CD14-positive monocyte (primary cell): Measurements from ENCODE around the gene COG6. TPM values are rescaled to one million over a fixed set of nuclear protein-coding genes. Genes with fewer than 3 reads are reported as not detected.

Experiments used
- DNase-seq, 3 donors: peaks; one replicate each; pipeline ENCODE4 v3.0.0-alpha.2; 2011 to 2022
- H2AFZ ChIP-seq: 2 replicates; pipeline ENCODE4 v1.6.0; 2012; ENCODE audit warnings: mild to moderate bottlenecking, low read depth, low read length, inconsistent platforms; ENCODE audit not compliant: insufficient read depth, poor library complexity, severe bottlenecking
- H3K27ac ChIP-seq, 2 donors: 1 replicate in 1 of 2; 2 replicates in 1 of 2; pipeline ENCODE4 v1.5.1; 2012 to 2013; ENCODE audit warnings: low read length in 2 of 2, control low read depth in 1 of 2, inconsistent platforms in 1 of 2, low read depth in 1 of 2, mild to moderate bottlenecking in 1 of 2
- H3K27me3 ChIP-seq, 2 donors: one replicate each; pipeline versions ENCODE4 v1.6.0 to v1.6.1; 2011 to 2013; ENCODE audit warnings: low read length in 2 of 2; ENCODE audit not compliant: control insufficient read depth in 2 of 2, insufficient read depth in 2 of 2
- H3K36me3 ChIP-seq, 2 donors: replicated peaks in 1 of 2; 1 replicate in 1 of 2; 2 replicates in 1 of 2; pipeline versions ENCODE4 v1.5.1 to v1.6.1; 2012 to 2013; ENCODE audit warnings: low read length in 2 of 2, control low read depth in 1 of 2, inconsistent platforms in 1 of 2, mild to moderate bottlenecking in 1 of 2; ENCODE audit not compliant: insufficient read depth in 2 of 2, control insufficient read depth in 1 of 2
- H3K4me1 ChIP-seq, 2 donors: 1 replicate in 1 of 2; 2 replicates in 1 of 2; pipeline versions ENCODE4 v1.5.1 to v1.6.1; 2012 to 2013; ENCODE audit warnings: low read length in 2 of 2, control low read depth in 1 of 2, inconsistent platforms in 1 of 2, mild to moderate bottlenecking in 1 of 2, moderate library complexity in 1 of 2; ENCODE audit not compliant: insufficient read depth in 2 of 2, control insufficient read depth in 1 of 2
- H3K4me2 ChIP-seq: replicated peaks from 2 replicates; pipeline ENCODE3; 2012; ENCODE audit warnings: low read length, moderate library complexity, mild to moderate bottlenecking; ENCODE audit not compliant: poor library complexity, severe bottlenecking; ENCODE audit errors: extremely low read depth
- H3K4me3 ChIP-seq, 3 experiments: fragments of 200-600 bp in 1 of 3; sonication (generic) in 1 of 3; replicated peaks in 1 of 3; 1 replicate in 2 of 3; 2 replicates in 1 of 3; pipeline ENCODE4 v1.5.1; 2011 to 2013; ENCODE audit warnings: low read length in 3 of 3, mild to moderate bottlenecking in 3 of 3, control low read depth in 2 of 3, low read depth in 2 of 3, inconsistent platforms in 1 of 3, moderate library complexity in 1 of 3
- H3K79me2 ChIP-seq: 2 replicates; pipeline ENCODE4 v1.6.0; 2012; ENCODE audit warnings: mild to moderate bottlenecking, control low read depth, inconsistent platforms, low read length, moderate library complexity; ENCODE audit not compliant: insufficient read depth
- H3K9ac ChIP-seq: 2 replicates; pipeline ENCODE4 v1.6.0; 2017; ENCODE audit warnings: low read length, mild to moderate bottlenecking; ENCODE audit not compliant: insufficient read depth, poor library complexity, severe bottlenecking
- H3K9me3 ChIP-seq, 2 donors: replicated peaks in 1 of 2; 1 replicate in 1 of 2; 2 replicates in 1 of 2; pipeline versions ENCODE4 v1.5.1 to v1.6.1; 2012 to 2013; ENCODE audit warnings: low read length in 2 of 2, control low read depth in 1 of 2; ENCODE audit not compliant: control insufficient read depth in 1 of 2, insufficient read depth in 1 of 2
- H4K20me1 ChIP-seq: 2 replicates; pipeline ENCODE4 v1.6.0; 2012; ENCODE audit warnings: mild to moderate bottlenecking, low read length, control low read depth, moderate library complexity; ENCODE audit not compliant: insufficient read depth
- H3K27ac Mint-ChIP-seq, 7 donors: one replicate each; pipeline ENCODE4 v1.8.0; 2020; ENCODE audit warnings: mild to moderate bottlenecking in 7 of 7, mixed read lengths in 7 of 7, moderate library complexity in 6 of 7, inconsistent platforms in 2 of 7
- H3K27me3 Mint-ChIP-seq, 3 donors: one replicate each; pipeline ENCODE4 v1.8.0; 2021 to 2022; ENCODE audit warnings: low read depth in 3 of 3, mild to moderate bottlenecking in 3 of 3, mixed read lengths in 3 of 3, moderate library complexity in 3 of 3, inconsistent platforms in 1 of 3
- H3K36me3 Mint-ChIP-seq, 2 donors: one replicate each; pipeline ENCODE4 v1.8.0; 2020; ENCODE audit warnings: mixed read lengths in 2 of 2, inconsistent platforms in 1 of 2, mild to moderate bottlenecking in 1 of 2
- H3K4me1 Mint-ChIP-seq: one replicate; pipeline ENCODE4 v1.8.0; 2020; ENCODE audit warnings: mild to moderate bottlenecking, mixed read lengths
- H3K4me3 Mint-ChIP-seq, 2 donors: one replicate each; pipeline ENCODE4 v1.8.0; 2020; ENCODE audit warnings: mild to moderate bottlenecking in 2 of 2, mixed read lengths in 2 of 2, moderate library complexity in 1 of 2
- H3K9me3 Mint-ChIP-seq, 7 donors: one replicate each; pipeline ENCODE4 v1.8.0; 2020 to 2022; ENCODE audit warnings: mixed read lengths in 7 of 7, mild to moderate bottlenecking in 6 of 7, moderate library complexity in 6 of 7, inconsistent platforms in 2 of 7
- WGBS: methylation state at CpG from one replicate; pipeline ENCODE4 v1.1.5; 2013; ENCODE audit warnings: missing lambda C conversion rate; ENCODE audit not compliant: insufficient coverage; 5-methylcytosine and 5-hydroxymethylcytosine counted together
- intact Hi-C, 2 donors: fragments of 100-400 bp; cut with micrococcal nuclease; formaldehyde crosslinking; loops; one replicate each; pipeline versions ENCODE4 v1.15.0 to v1.15.1; 2023
- polyA plus RNA-seq, 3 donors: library from polyadenylated mRNA; depleted of rRNA in 1 of 3; unstranded in 2 of 3; stranded (reverse) in 1 of 3; fragments of 300-500 nt in 2 of 3; fragments of >200 nt in 1 of 3; fragmentation: Illumina TruSeq in 2 of 3; gene quantifications; 1 replicate in 2 of 3; 2 replicates in 1 of 3; pipeline ENCODE4 v1.2.3, GENCODE V29; 2012 to 2021
- TF ChIP-seq, protein P1 (sequence below): fragments of 200-600 bp; IDR thresholded peaks from one replicate; pipeline ENCODE4 v1.8.0; 2022; ENCODE audit warnings: antibody characterized with exemption, mild to moderate bottlenecking

COG6 gene
- polyA plus RNA-seq, 3 donors: 3.9 to 11.0 (median 8.4) TPM

DNA sequence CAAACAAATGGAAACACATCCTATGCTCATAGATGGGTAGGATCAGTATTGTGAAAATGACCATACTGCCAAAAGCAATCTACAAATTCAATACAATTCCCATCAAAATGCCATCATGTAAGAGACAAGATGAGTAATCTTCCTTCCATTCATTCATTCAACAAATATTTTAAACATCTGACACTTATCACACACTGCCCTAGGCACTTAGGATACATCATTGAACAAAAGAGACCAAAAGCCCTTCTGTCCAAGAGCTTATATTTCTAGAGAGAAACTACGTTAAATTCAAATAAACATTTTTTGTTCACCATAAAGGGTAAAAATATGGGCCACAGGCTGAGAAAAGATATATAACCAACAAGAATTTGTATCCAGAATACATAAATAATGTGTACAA, 32.0 kb upstream of the COG6 start:
- H3K36me3 ChIP-seq: no peaks in the 10 kb centered on the region
- Mint-ChIP-seq H3K27me3 (peaks cover 0 to 3% (median 2%) of the 10 kb centered on the region in 3 donors), H3K27ac (no peak overlapping the region), H3K4me1 (no peaks in the 10 kb centered on the region), H3K9me3 (peaks cover 0 to 2% (median 0%) of the 10 kb centered on the region in 7 donors), H3K36me3 (no peaks in the 10 kb centered on the region), H3K4me3 (no peak overlapping the region)
- no peak overlapping the region for H2AFZ ChIP-seq
- H3K27ac ChIP-seq: no peak overlapping the region
- no peaks in the 10 kb centered on the region for H4K20me1 ChIP-seq
- H3K27me3 ChIP-seq: no peaks in the 10 kb centered on the region
- no peak overlapping the region for H3K4me2 ChIP-seq
- H3K9ac ChIP-seq: no peak overlapping the region
- no CpG with 5 or more reads among the region's 1 CpG for WGBS
- H3K4me1 ChIP-seq: no peaks in the 10 kb centered on the region
- H3K4me3 ChIP-seq: no peak overlapping the region
- no peak for DNase-seq
- TF ChIP-seq, protein P1, sequence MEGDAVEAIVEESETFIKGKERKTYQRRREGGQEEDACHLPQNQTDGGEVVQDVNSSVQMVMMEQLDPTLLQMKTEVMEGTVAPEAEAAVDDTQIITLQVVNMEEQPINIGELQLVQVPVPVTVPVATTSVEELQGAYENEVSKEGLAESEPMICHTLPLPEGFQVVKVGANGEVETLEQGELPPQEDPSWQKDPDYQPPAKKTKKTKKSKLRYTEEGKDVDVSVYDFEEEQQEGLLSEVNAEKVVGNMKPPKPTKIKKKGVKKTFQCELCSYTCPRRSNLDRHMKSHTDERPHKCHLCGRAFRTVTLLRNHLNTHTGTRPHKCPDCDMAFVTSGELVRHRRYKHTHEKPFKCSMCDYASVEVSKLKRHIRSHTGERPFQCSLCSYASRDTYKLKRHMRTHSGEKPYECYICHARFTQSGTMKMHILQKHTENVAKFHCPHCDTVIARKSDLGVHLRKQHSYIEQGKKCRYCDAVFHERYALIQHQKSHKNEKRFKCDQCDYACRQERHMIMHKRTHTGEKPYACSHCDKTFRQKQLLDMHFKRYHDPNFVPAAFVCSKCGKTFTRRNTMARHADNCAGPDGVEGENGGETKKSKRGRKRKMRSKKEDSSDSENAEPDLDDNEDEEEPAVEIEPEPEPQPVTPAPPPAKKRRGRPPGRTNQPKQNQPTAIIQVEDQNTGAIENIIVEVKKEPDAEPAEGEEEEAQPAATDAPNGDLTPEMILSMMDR: no peak
- H3K9me3 ChIP-seq: no peaks in the 10 kb centered on the region
- H3K79me2 ChIP-seq: no peaks in the 10 kb centered on the region
- intact Hi-C loops: no loop called here

DNA sequence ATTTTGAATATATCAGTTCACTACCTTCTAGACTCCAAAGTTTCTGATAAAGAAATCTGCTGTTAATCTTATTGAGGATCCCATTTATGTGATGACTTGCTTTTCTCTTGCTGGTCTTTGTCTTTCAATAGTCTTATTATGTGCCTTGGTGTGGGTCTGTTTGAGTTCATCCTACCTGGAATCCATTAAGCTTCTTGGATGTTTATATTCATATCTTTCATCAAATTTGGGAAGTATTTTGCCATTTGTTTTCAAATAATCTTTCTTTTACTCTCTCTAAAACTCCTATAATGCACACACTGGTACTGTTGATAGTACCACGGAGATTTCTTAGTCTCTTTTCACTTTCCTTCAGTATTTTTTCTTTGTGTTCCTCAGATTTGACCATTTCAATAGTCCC, 24.2 kb upstream of the COG6 start:
- intact Hi-C loops: no loop called here
- Histone ChIP-seq H3K4me3 (no peak overlapping the region), H3K79me2 (no peaks in the 10 kb centered on the region), H3K4me2 (no peak overlapping the region), H2AFZ (no peak overlapping the region), H3K36me3 (no peaks in the 10 kb centered on the region), H3K9ac (no peak overlapping the region), H3K9me3 (no peaks in the 10 kb centered on the region), H3K27ac (no peak overlapping the region), H4K20me1 (no peaks in the 10 kb centered on the region), H3K27me3 (no peaks in the 10 kb centered on the region), H3K4me1 (no peaks in the 10 kb centered on the region)
- H3K36me3 Mint-ChIP-seq: no peaks in the 10 kb centered on the region
- H3K9me3 Mint-ChIP-seq: peaks cover 2 to 11% (median 8%) of the 10 kb centered on the region in 7 donors
- H3K4me3 Mint-ChIP-seq: no peak overlapping the region
- no peak for DNase-seq
- H3K4me1 Mint-ChIP-seq: no peaks in the 10 kb centered on the region
- TF ChIP-seq, protein P1: no peak
- peaks cover 0 to 6% (median 3%) of the 10 kb centered on the region in 3 donors for H3K27me3 Mint-ChIP-seq
- H3K27ac Mint-ChIP-seq: no peak overlapping the region
- WGBS: 100% methylated on average over 1 of the region's 1 CpG
